ENCODE results near the gene SLC25A1.

Gene SLC25A1

DNA sequence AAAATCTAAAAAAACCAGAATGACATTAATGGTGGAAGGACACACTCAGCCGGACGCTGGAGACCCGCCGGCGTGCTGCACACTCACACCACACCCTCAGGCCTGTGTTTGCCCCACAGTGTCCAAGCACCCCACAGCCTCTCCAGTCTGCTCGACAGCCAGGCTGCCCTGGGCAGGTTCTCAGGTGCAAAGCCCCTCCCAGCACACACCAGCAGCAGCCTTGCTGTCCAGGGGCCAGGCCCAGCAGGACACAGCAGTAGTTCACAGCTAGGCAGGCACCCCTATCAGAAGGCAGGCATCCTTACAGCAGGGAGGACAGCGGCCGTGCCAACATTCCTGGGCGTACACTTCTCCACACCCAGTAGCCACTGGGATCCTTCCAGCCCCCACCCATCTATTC, 1.7 kb upstream of the SLC25A1 start:
- peak overlapping the region in 1 of 2 donors; percentile 89 for H3K27ac ChIP-seq

DNA sequence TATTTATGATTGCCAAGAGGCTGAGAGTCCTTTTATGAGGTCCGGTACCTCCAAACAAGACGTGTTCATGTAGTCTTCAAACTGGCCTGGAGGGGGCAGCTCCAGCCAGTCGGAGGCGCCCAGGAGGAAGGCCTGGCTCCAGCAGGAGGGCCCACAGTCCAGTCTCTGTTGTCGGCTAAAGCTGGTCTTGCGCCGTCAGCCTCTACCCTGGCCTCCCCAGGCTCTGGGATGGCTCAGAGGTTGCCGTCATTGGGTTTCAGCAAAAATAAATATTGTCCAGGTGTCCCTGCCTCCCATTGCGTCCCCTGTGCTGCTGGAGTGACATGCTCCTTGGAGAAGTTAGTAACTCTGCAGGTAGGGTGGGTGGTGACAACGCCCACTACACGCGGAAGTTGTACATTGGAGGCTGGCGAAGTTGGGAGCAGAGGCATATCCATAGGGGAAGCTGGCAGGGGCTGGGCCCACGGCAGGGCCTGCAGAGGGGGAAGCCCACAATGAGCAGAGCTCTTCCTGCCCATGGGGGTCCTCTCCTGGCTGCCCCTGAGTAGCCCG, 1.0 kb upstream of the SLC25A1 start:
- H3K36me3 ChIP-seq = peaks cover 0 to 18% (median 0%) of the 10 kb centered on the region in 3 donors
- intact Hi-C loops (cut with DNase I; ENCODE audit: low total_unique reads) = loop anchor here (5.0 kb wide), 2 partner anchors 113 to 298 kb away; partner anchors contain the start of genes CDC45, CLTCL1 and UFD1

More for the DNA sequence above, 1.7 kb upstream of the SLC25A1 start:
- TF ChIP-seq, protein P1, sequence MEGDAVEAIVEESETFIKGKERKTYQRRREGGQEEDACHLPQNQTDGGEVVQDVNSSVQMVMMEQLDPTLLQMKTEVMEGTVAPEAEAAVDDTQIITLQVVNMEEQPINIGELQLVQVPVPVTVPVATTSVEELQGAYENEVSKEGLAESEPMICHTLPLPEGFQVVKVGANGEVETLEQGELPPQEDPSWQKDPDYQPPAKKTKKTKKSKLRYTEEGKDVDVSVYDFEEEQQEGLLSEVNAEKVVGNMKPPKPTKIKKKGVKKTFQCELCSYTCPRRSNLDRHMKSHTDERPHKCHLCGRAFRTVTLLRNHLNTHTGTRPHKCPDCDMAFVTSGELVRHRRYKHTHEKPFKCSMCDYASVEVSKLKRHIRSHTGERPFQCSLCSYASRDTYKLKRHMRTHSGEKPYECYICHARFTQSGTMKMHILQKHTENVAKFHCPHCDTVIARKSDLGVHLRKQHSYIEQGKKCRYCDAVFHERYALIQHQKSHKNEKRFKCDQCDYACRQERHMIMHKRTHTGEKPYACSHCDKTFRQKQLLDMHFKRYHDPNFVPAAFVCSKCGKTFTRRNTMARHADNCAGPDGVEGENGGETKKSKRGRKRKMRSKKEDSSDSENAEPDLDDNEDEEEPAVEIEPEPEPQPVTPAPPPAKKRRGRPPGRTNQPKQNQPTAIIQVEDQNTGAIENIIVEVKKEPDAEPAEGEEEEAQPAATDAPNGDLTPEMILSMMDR (IDR thresholded peaks at IDR 0.05) = no peak
- no peaks in the 10 kb centered on the region for H3K9me3 ChIP-seq
- H3K27me3 ChIP-seq = no peaks in the 10 kb centered on the region
- no peak for DNase-seq
- peaks cover 0 to 39% (median 22%) of the 10 kb centered on the region in 4 donors for H3K4me1 ChIP-seq
- H3K36me3 ChIP-seq = peaks cover 0 to 18% (median 0%) of the 10 kb centered on the region in 3 donors
- H3K4me3 ChIP-seq = no peak overlapping the region
- intact Hi-C loops (cut with DNase I; ENCODE audit: low total_unique reads) = loop anchor here (5.0 kb wide), 1 partner anchor 112 kb away; the partner anchor contains the start of gene CLTCL1

DNA sequence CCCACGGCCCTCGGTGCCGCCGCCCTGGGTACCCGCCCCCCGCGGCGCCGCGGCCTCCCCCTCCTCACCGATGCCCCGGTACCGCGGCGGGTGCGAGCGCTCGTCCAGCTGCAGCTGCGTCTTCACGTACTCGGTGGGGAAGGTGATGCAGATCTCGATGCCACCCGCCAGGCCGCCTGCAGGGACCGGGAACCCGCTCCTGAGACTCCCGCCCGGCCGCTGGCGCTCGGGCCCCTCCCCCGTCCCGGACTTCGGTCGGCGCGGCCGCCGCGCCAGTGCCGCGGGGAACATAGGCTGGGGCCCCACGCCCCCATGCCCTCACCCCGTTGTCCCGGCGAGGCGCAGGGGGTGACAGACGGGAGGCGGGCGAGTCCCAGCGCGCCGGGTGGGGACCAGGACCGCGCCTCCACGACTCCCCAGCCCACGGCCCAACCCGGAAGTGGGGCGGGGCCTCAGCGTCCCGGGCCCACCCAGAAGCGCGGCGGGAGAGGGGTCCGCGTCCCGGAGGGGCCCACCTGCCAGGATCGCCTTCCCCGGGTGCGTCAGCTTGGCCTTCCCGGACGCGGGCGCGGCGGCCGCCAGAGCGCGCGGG, 375 bp downstream of the SLC25A1 start:
- no peaks in the 10 kb centered on the region for H3K9me3 ChIP-seq
- TF ChIP-seq, protein P1 (IDR thresholded peaks at IDR 0.05) = no peak

More for the DNA sequence above, 1.0 kb upstream of the SLC25A1 start:
- TF ChIP-seq, protein P1 (IDR thresholded peaks at IDR 0.05) = peak; percentile 70 to 76
- Histone ChIP-seq H3K4me3 (peak overlapping the region; percentile 77 to 78), H3K27me3 (no peaks in the 10 kb centered on the region), H3K4me1 (peaks cover 3 to 45% (median 29%) of the 10 kb centered on the region in 4 donors), H3K27ac (peak overlapping the region; percentile 86 to 89), H3K9me3 (no peaks in the 10 kb centered on the region)
- DNase-seq = peak; percentile 78 to 91

DNA sequence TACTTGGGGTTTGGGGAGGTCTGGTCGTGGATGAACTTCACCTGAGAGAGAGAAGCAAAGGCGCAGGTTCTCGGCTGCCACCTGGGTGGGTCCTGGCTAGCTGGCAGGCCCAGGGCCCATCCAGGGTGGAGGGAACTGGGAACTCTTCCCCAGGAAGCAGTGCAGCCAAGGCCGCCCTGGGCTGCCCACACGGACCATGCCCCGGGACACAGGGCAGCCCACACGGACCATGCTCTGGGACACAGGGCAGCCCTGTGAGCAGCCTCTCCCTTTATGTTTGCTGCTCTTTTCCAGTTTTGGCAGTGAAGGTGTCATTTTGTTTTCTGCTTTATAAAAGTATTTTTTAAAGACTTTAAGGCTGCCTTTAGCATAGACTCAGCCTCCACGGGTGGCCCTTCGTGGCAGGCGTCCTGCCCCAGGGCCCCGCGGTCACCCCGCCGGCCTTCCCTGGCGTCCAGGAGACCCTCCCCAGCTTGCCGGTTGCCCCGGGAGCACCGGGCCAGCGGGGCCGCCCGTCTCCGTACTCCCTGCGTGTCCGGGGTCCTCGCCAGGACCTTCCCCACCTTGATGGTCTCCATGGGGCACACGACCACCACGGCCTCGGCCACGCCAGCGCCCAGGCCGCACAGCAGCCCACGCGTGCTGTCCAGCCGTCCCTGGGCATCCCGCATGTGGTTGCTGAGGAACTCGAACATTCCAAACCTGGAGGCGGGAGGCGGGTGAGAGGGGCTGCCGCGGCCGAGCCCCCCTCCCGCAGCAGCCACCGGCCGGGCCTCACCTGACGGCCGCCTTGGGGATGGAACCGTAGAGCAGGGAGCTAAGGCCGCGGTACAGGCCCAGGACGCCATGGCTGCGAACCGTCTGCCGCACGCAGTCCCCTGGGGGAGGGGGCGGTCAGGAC, 1.1 kb downstream of the SLC25A1 start:
- peak overlapping the region; percentile 77 to 78 for H3K4me3 ChIP-seq
- TF ChIP-seq, protein P1 (IDR thresholded peaks at IDR 0.05) = no peak
- no peaks in the 10 kb centered on the region for H3K9me3 ChIP-seq
- DNase-seq = no peak
- intact Hi-C loops (cut with DNase I; ENCODE audit: low total_unique reads) = loop anchor here (5.0 kb wide), 1 partner anchor 300 kb away; the partner anchor contains the start of genes CDC45 and UFD1
- peak overlapping the region; percentile 86 to 89 for H3K27ac ChIP-seq
- H3K36me3 ChIP-seq = peaks cover 0 to 12% (median 0%) of the 10 kb centered on the region in 3 donors
- H3K4me1 ChIP-seq = peaks cover 6 to 67% (median 48%) of the 10 kb centered on the region in 4 donors
- H3K27me3 ChIP-seq = no peaks in the 10 kb centered on the region

More for the DNA sequence above, 375 bp downstream of the SLC25A1 start:
- H3K27me3 ChIP-seq = no peaks in the 10 kb centered on the region
- peak overlapping the region; percentile 86 to 89 for H3K27ac ChIP-seq
- peaks cover 0 to 15% (median 0%) of the 10 kb centered on the region in 3 donors for H3K36me3 ChIP-seq
- no peak for DNase-seq
- peak overlapping the region; percentile 77 to 78 for H3K4me3 ChIP-seq
- intact Hi-C loops (cut with DNase I; ENCODE audit: low total_unique reads) = loop anchor here (5.0 kb wide), 1 partner anchor 299 kb away; the partner anchor contains the start of genes CDC45 and UFD1
- H3K4me1 ChIP-seq = peaks cover 6 to 59% (median 42%) of the 10 kb centered on the region in 4 donors

DNA sequence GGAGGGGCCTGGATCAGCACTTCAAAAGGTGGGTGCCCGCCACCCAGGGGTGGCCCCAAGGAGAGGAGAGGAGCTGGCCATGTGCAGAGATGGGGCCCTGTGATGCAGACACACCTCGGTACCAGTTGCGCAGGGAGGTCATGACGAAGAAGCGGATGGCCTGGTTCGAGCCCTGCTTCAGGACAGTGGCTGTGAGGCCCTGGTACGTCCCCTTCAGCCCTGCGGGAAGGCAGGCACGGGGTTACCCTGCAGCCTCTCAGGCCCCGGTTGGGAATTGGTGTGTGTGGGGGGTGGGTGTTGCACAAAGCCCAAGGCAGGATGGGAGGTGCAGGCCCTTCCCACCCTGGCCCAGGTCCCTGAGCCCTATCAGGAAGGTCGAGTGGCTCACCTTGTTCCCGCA, 1.8 kb downstream of the SLC25A1 start:
- Histone ChIP-seq H3K9me3 (no peaks in the 10 kb centered on the region), H3K4me1 (peaks cover 6 to 73% (median 54%) of the 10 kb centered on the region in 4 donors), H3K36me3 (peaks cover 0 to 12% (median 0%) of the 10 kb centered on the region in 3 donors), H3K4me3 (peak overlapping the region; percentile 77 to 78), H3K27me3 (no peaks in the 10 kb centered on the region), H3K27ac (peak overlapping the region; percentile 86 to 89)
- intact Hi-C loops (cut with DNase I; ENCODE audit: low total_unique reads) = loop anchor here (5.0 kb wide), 1 partner anchor 301 kb away; the partner anchor contains the start of genes CDC45 and UFD1
- DNase-seq = no peak
- TF ChIP-seq, protein P1 (IDR thresholded peaks at IDR 0.05) = no peak

Measured in tibial artery (tissue), 4 donors.